ENCODE data around the gene NRF1.

GRCh38 chr7:129615018-129615417 lies 3.5 kb downstream of the NRF1 start:
- TF ChIP-seq, protein P1, sequence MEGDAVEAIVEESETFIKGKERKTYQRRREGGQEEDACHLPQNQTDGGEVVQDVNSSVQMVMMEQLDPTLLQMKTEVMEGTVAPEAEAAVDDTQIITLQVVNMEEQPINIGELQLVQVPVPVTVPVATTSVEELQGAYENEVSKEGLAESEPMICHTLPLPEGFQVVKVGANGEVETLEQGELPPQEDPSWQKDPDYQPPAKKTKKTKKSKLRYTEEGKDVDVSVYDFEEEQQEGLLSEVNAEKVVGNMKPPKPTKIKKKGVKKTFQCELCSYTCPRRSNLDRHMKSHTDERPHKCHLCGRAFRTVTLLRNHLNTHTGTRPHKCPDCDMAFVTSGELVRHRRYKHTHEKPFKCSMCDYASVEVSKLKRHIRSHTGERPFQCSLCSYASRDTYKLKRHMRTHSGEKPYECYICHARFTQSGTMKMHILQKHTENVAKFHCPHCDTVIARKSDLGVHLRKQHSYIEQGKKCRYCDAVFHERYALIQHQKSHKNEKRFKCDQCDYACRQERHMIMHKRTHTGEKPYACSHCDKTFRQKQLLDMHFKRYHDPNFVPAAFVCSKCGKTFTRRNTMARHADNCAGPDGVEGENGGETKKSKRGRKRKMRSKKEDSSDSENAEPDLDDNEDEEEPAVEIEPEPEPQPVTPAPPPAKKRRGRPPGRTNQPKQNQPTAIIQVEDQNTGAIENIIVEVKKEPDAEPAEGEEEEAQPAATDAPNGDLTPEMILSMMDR (IDR thresholded peaks at IDR 0.05; ENCODE audit: low read depth, low read length) = no peak
- no peak for TF ChIP-seq POLR2A (IDR thresholded peaks at IDR 0.05; ENCODE audit: extremely low read depth, insufficient read length)
